ENCODE data around the gene HMGB4.
A peak's percentile ranks its signal among the peaks of the same experiment; 100 is the strongest.

Gene HMGB4

GRCh38 chr1:33880305-33880704, 16.4 kb downstream of the HMGB4 start:
- Histone ChIP-seq H3K18ac (ENCODE audit: low read length) (no peak overlapping the region), H3K4me3 (ENCODE audit: low read length in 2 of 2) (no peak overlapping the region), H3K36me3 (replicated peaks in 1 of 2; ENCODE audit: control insufficient read depth in 2 of 2, insufficient read depth in 2 of 2, low read length in 2 of 2) (no peaks in the 10 kb centered on the region), H4K8ac (ENCODE audit: low read depth, low read length) (no peak overlapping the region), H3K14ac (ENCODE audit: low read length) (no peak overlapping the region), H3K23ac (ENCODE audit: low read depth, low read length, poor library complexity) (no peak overlapping the region), H3K79me1 (ENCODE audit: low read depth, low read length) (no peaks in the 10 kb centered on the region), H2BK5ac (ENCODE audit: low read length) (no peak overlapping the region), H3K4me1 (ENCODE audit: control insufficient read depth in 2 of 2, insufficient read depth in 1 of 2, low read depth in 1 of 2, low read length in 2 of 2) (no peaks in the 10 kb centered on the region), H2BK15ac (ENCODE audit: low read length) (no peak overlapping the region), H4K91ac (ENCODE audit: low read depth, low read length, poor library complexity) (no peak overlapping the region), H3K27me3 (ENCODE audit: control insufficient read depth in 3 of 3, insufficient read depth in 3 of 3, low read depth in 1 of 3, low read length in 3 of 3) (peaks cover 0 to 7% (median 0%) of the 10 kb centered on the region in 3 experiments), H2BK120ac (ENCODE audit: low read depth, low read length) (no peak overlapping the region), H2AK5ac (ENCODE audit: low read depth, low read length) (no peak overlapping the region), H2BK12ac (ENCODE audit: low read length) (no peak overlapping the region), H3K27ac (replicated peaks; ENCODE audit: low read length) (no peak overlapping the region), H3K4me2 (ENCODE audit: insufficient read depth, low read length, poor library complexity, severe bottlenecking) (no peak overlapping the region), H3K9ac (ENCODE audit: low read depth, low read length, poor library complexity) (no peak overlapping the region), H3K9me3 (replicated peaks in 1 of 2; ENCODE audit: control insufficient read depth in 2 of 2, insufficient read depth in 1 of 2, low read depth in 1 of 2, low read length in 2 of 2) (no peaks in the 10 kb centered on the region), H3K4ac (ENCODE audit: low read length) (no peak overlapping the region), H2AFZ (ENCODE audit: low read length) (no peak overlapping the region)
- DNase-seq (ENCODE audit: low spot score) = no peak
- no CpG with 5 or more reads among the region's 2 CpGs for WGBS, 2 donors (ENCODE audit: extremely low coverage in 2 of 2, insufficient read length in 2 of 2, insufficient replicate concordance in 1 of 2)

- H3K27me3 ChIP-seq (ENCODE audit: control insufficient read depth in 3 of 3, insufficient read depth in 3 of 3, low read depth in 1 of 3, low read length in 3 of 3) = peaks cover 0 to 3% (median 0%) of the 10 kb centered on the region in 3 experiments
- no peaks in the 10 kb centered on the region for H3K79me1 ChIP-seq (ENCODE audit: low read depth, low read length)
- no peak overlapping the region for H2AK5ac ChIP-seq (ENCODE audit: low read depth, low read length)
- H2BK12ac ChIP-seq (ENCODE audit: low read length) = no peak overlapping the region
- DNase-seq (ENCODE audit: low spot score) = no peak
- H3K23ac ChIP-seq (ENCODE audit: low read depth, low read length, poor library complexity) = no peak overlapping the region
- H3K14ac ChIP-seq (ENCODE audit: low read length) = no peak overlapping the region
- peak overlapping the region; percentile 9 for H3K9ac ChIP-seq (ENCODE audit: low read depth, low read length, poor library complexity)
- no peak overlapping the region for H2BK5ac ChIP-seq (ENCODE audit: low read length)
- H3K18ac ChIP-seq (ENCODE audit: low read length) = peak overlapping the region; percentile 55
- no peak overlapping the region for H4K8ac ChIP-seq (ENCODE audit: low read depth, low read length)
- no peak overlapping the region for H4K91ac ChIP-seq (ENCODE audit: low read depth, low read length, poor library complexity)
- H2BK120ac ChIP-seq (ENCODE audit: low read depth, low read length) = no peak overlapping the region
- H3K4me1 ChIP-seq (ENCODE audit: control insufficient read depth in 2 of 2, insufficient read depth in 1 of 2, low read depth in 1 of 2, low read length in 2 of 2) = peaks cover 0 to 2% of the 10 kb centered on the region in 2 donors
- no peak overlapping the region for H3K4me3 ChIP-seq (ENCODE audit: low read length in 2 of 2)
- H2AFZ ChIP-seq (ENCODE audit: low read length) = no peak overlapping the region
- H3K9me3 ChIP-seq (replicated peaks in 1 of 2; ENCODE audit: control insufficient read depth in 2 of 2, insufficient read depth in 1 of 2, low read depth in 1 of 2, low read length in 2 of 2) = no peaks in the 10 kb centered on the region
- H3K36me3 ChIP-seq (replicated peaks in 1 of 2; ENCODE audit: control insufficient read depth in 2 of 2, insufficient read depth in 2 of 2, low read length in 2 of 2) = no peaks in the 10 kb centered on the region
- H2BK15ac ChIP-seq (ENCODE audit: low read length) = no peak overlapping the region
- no peak overlapping the region for H3K27ac ChIP-seq (replicated peaks; ENCODE audit: low read length)
- H3K4me2 ChIP-seq (ENCODE audit: insufficient read depth, low read length, poor library complexity, severe bottlenecking) = no peak overlapping the region
- WGBS, 2 donors (ENCODE audit: extremely low coverage in 2 of 2, insufficient read length in 2 of 2, insufficient replicate concordance in 1 of 2) = no CpG with 5 or more reads among the region's 5 CpGs
- no peak overlapping the region for H3K4ac ChIP-seq (ENCODE audit: low read length)
Measured at GRCh38 chr1:33886496-33886895, 22.6 kb downstream of the HMGB4 start.

- Histone ChIP-seq H3K4me1 (ENCODE audit: control insufficient read depth in 2 of 2, insufficient read depth in 1 of 2, low read depth in 1 of 2, low read length in 2 of 2) (peaks cover 0 to 4% of the 10 kb centered on the region in 2 donors), H2AK5ac (ENCODE audit: low read depth, low read length) (no peak overlapping the region), H3K23ac (ENCODE audit: low read depth, low read length, poor library complexity) (no peak overlapping the region), H3K79me1 (ENCODE audit: low read depth, low read length) (no peaks in the 10 kb centered on the region), H2AFZ (ENCODE audit: low read length) (no peak overlapping the region), H4K8ac (ENCODE audit: low read depth, low read length) (no peak overlapping the region), H3K27ac (replicated peaks; ENCODE audit: low read length) (no peak overlapping the region), H3K9me3 (replicated peaks in 1 of 2; ENCODE audit: control insufficient read depth in 2 of 2, insufficient read depth in 1 of 2, low read depth in 1 of 2, low read length in 2 of 2) (no peaks in the 10 kb centered on the region), H3K18ac (ENCODE audit: low read length) (no peak overlapping the region), H3K4me2 (ENCODE audit: insufficient read depth, low read length, poor library complexity, severe bottlenecking) (no peak overlapping the region), H2BK120ac (ENCODE audit: low read depth, low read length) (no peak overlapping the region), H2BK12ac (ENCODE audit: low read length) (no peak overlapping the region), H3K14ac (ENCODE audit: low read length) (no peak overlapping the region), H4K91ac (ENCODE audit: low read depth, low read length, poor library complexity) (no peak overlapping the region), H3K36me3 (replicated peaks in 1 of 2; ENCODE audit: control insufficient read depth in 2 of 2, insufficient read depth in 2 of 2, low read length in 2 of 2) (no peaks in the 10 kb centered on the region), H3K4ac (ENCODE audit: low read length) (no peak overlapping the region), H3K4me3 (ENCODE audit: low read length in 2 of 2) (no peak overlapping the region), H3K27me3 (ENCODE audit: control insufficient read depth in 3 of 3, insufficient read depth in 3 of 3, low read depth in 1 of 3, low read length in 3 of 3) (no peaks in the 10 kb centered on the region), H2BK5ac (ENCODE audit: low read length) (no peak overlapping the region), H2BK15ac (ENCODE audit: low read length) (no peak overlapping the region), H3K9ac (ENCODE audit: low read depth, low read length, poor library complexity) (no peak overlapping the region)
- WGBS, 2 donors (ENCODE audit: extremely low coverage in 2 of 2, insufficient read length in 2 of 2, insufficient replicate concordance in 1 of 2) = no CpG with 5 or more reads among the region's 3 CpGs
- no peak for DNase-seq (ENCODE audit: low spot score)
Measured at GRCh38 chr1:33893147-33893830, 29.4 kb downstream of the HMGB4 start.

GRCh38 chr1:33895396-33895795, 31.5 kb downstream of the HMGB4 start:
- no CpG with 5 or more reads among the region's 8 CpGs for WGBS, 2 donors (ENCODE audit: extremely low coverage in 2 of 2, insufficient read length in 2 of 2, insufficient replicate concordance in 1 of 2)

More at GRCh38 chr1:33895396-33895795, 31.5 kb downstream of the HMGB4 start:
- Histone ChIP-seq H2BK12ac (ENCODE audit: low read length) (no peak overlapping the region), H3K14ac (ENCODE audit: low read length) (no peak overlapping the region), H3K4me2 (ENCODE audit: insufficient read depth, low read length, poor library complexity, severe bottlenecking) (no peak overlapping the region), H3K27me3 (ENCODE audit: control insufficient read depth in 3 of 3, insufficient read depth in 3 of 3, low read depth in 1 of 3, low read length in 3 of 3) (no peaks in the 10 kb centered on the region), H3K9ac (ENCODE audit: low read depth, low read length, poor library complexity) (no peak overlapping the region), H3K23ac (ENCODE audit: low read depth, low read length, poor library complexity) (no peak overlapping the region), H3K27ac (replicated peaks; ENCODE audit: low read length) (no peak overlapping the region), H2BK15ac (ENCODE audit: low read length) (no peak overlapping the region), H2AFZ (ENCODE audit: low read length) (no peak overlapping the region), H3K18ac (ENCODE audit: low read length) (peak overlapping the region; percentile 45), H3K79me1 (ENCODE audit: low read depth, low read length) (no peaks in the 10 kb centered on the region), H2BK120ac (ENCODE audit: low read depth, low read length) (no peak overlapping the region), H4K8ac (ENCODE audit: low read depth, low read length) (no peak overlapping the region), H3K4me3 (ENCODE audit: low read length in 2 of 2) (no peak overlapping the region), H3K4ac (ENCODE audit: low read length) (no peak overlapping the region), H3K36me3 (replicated peaks in 1 of 2; ENCODE audit: control insufficient read depth in 2 of 2, insufficient read depth in 2 of 2, low read length in 2 of 2) (no peaks in the 10 kb centered on the region), H3K9me3 (replicated peaks in 1 of 2; ENCODE audit: control insufficient read depth in 2 of 2, insufficient read depth in 1 of 2, low read depth in 1 of 2, low read length in 2 of 2) (no peaks in the 10 kb centered on the region), H4K91ac (ENCODE audit: low read depth, low read length, poor library complexity) (no peak overlapping the region), H2AK5ac (ENCODE audit: low read depth, low read length) (no peak overlapping the region), H3K4me1 (ENCODE audit: control insufficient read depth in 2 of 2, insufficient read depth in 1 of 2, low read depth in 1 of 2, low read length in 2 of 2) (peaks cover 0 to 4% of the 10 kb centered on the region in 2 donors), H2BK5ac (ENCODE audit: low read length) (no peak overlapping the region)
- DNase-seq (ENCODE audit: low spot score) = no peak

All from neuronal stem cell (in vitro differentiated cells).